GM23338 (cell line): ENCODE data around the gene EML1. TPM values are rescaled to one million over a fixed set of nuclear protein-coding genes. Genes with fewer than 3 reads are reported as not detected.

Experiments used
- ATAC-seq: fragments of 200-7000 bp; cut with Tn5 transposase; 3 replicates; pipeline ENCODE4 v1.9.1; 2020
- DNase-seq: peaks from one replicate; pipeline ENCODE4 v3.0.0-alpha.2; 2015; ENCODE audit warnings: low spot score
- H2AFZ ChIP-seq: fragments of 200-600 bp; sonication (generic); 2 replicates; pipeline ENCODE4 v1.8.0; 2016; ENCODE audit warnings: antibody characterized with exemption, mild to moderate bottlenecking, moderate library complexity
- H3F3A ChIP-seq: fragments of 200-600 bp; sonication (generic); replicated peaks from 2 replicates; pipeline ENCODE4 v1.8.0; 2017; ENCODE audit warnings: antibody characterized with exemption, mixed run types, low read depth
- H3K27ac ChIP-seq: fragments of 200-600 bp; sonication (generic); 2 replicates; pipeline ENCODE4 v1.6.1; 2016; ENCODE audit warnings: low read depth
- H3K27me3 ChIP-seq: fragments of 200-600 bp; sonication (generic); 2 replicates; pipeline ENCODE4 v1.8.0; 2016; ENCODE audit warnings: mild to moderate bottlenecking, mixed run types, moderate library complexity; ENCODE audit not compliant: insufficient read depth
- H3K36me3 ChIP-seq: fragments of 200-600 bp; sonication (generic); 2 replicates; pipeline ENCODE4 v1.8.0; 2016; ENCODE audit warnings: mild to moderate bottlenecking; ENCODE audit not compliant: insufficient read depth
- H3K4me1 ChIP-seq: fragments of 200-600 bp; sonication (generic); 2 replicates; pipeline ENCODE4 v1.8.0; 2016; ENCODE audit warnings: mild to moderate bottlenecking, moderate library complexity; ENCODE audit not compliant: insufficient read depth
- H3K4me2 ChIP-seq: fragments of 200-600 bp; sonication (generic); 2 replicates; pipeline ENCODE4 v1.7.1; 2017; ENCODE audit warnings: mixed run types
- H3K4me3 ChIP-seq: fragments of 200-600 bp; sonication (generic); 2 replicates; pipeline ENCODE4 v1.6.1; 2016; ENCODE audit warnings: mixed run types
- H3K79me2 ChIP-seq: fragments of 200-600 bp; sonication (generic); replicated peaks from 2 replicates; pipeline ENCODE4 v1.8.0; 2017; ENCODE audit warnings: mild to moderate bottlenecking; ENCODE audit not compliant: insufficient read depth
- H3K9me2 ChIP-seq: fragments of 200-600 bp; sonication (generic); 2 replicates; pipeline ENCODE4 v1.8.0; 2017; ENCODE audit not compliant: insufficient read depth
- H4K20me1 ChIP-seq: fragments of 200-600 bp; sonication (generic); replicated peaks from 2 replicates; pipeline ENCODE4 v1.8.0; 2017; ENCODE audit warnings: mild to moderate bottlenecking; ENCODE audit not compliant: insufficient read depth
- H3K27ac Mint-ChIP-seq: 2 replicates; pipeline ENCODE4 v1.8.0; 2020; ENCODE audit warnings: inconsistent platforms, mild to moderate bottlenecking, moderate library complexity, mixed read lengths
- H3K27me3 Mint-ChIP-seq: 3 replicates; pipeline ENCODE4 v1.8.0; 2022; ENCODE audit warnings: low read depth, mild to moderate bottlenecking, moderate library complexity, mixed read lengths, inconsistent platforms; ENCODE audit not compliant: insufficient read depth, poor library complexity
- H3K36me3 Mint-ChIP-seq: 3 replicates; pipeline ENCODE4 v1.8.0; 2021; ENCODE audit warnings: low read depth, mild to moderate bottlenecking, inconsistent platforms, moderate library complexity, mixed read lengths
- H3K4me1 Mint-ChIP-seq: 3 replicates; pipeline ENCODE4 v1.8.0; 2020; ENCODE audit warnings: mild to moderate bottlenecking, inconsistent platforms, mixed read lengths
- H3K4me3 Mint-ChIP-seq: 3 replicates; pipeline ENCODE4 v1.8.0; 2021; ENCODE audit warnings: moderate library complexity, mild to moderate bottlenecking, inconsistent platforms, mixed read lengths
- H3K9me3 Mint-ChIP-seq: 3 replicates; pipeline ENCODE4 v1.8.0; 2020; ENCODE audit warnings: moderate library complexity, mild to moderate bottlenecking, inconsistent platforms, mixed read lengths
- NANOG ChIP-seq: IDR thresholded peaks from 2 replicates; pipeline ENCODE4 v1.6.1; 2016; ENCODE audit warnings: antibody characterized with exemption, borderline replicate concordance
- ZNF114 ChIP-seq: fragments of 250-450 bp; sonication (Bioruptor Pico); IDR thresholded peaks from 2 replicates; pipeline ENCODE4 v1.5.0; 2020; ENCODE audit warnings: mild to moderate bottlenecking, moderate library complexity
- ZNF331 ChIP-seq: fragments of 250-450 bp; sonication (Bioruptor Pico); IDR thresholded peaks from 2 replicates; pipeline ENCODE4 v1.5.0; 2020; ENCODE audit warnings: low read depth, mild to moderate bottlenecking, moderate library complexity
- ZNF462 ChIP-seq: fragments of 250-450 bp; sonication (Bioruptor Pico); IDR thresholded peaks from 2 replicates; pipeline ENCODE4 v1.5.0; 2020; ENCODE audit warnings: mild to moderate bottlenecking, moderate library complexity
- polyA plus RNA-seq: library from polyadenylated mRNA; unstranded; fragments of >200 nt; fragmentation: Nextera tagmentation; extraction: Ambion mirVana; gene quantifications from 2 replicates; pipeline ENCODE4 v1.2.1, GENCODE V29; 2016
- total RNA-seq: library from RNA; depleted of rRNA; stranded (reverse); fragments of >200 nt; shearing (Covaris generic); gene quantifications from 2 replicates; pipeline ENCODE4 v1.2.3, GENCODE V29; 2014

Gene EML1
- total and polyA plus RNA-seq, 2 experiments from 2014 or later = 7.0 to 18.1 TPM

DNA sequence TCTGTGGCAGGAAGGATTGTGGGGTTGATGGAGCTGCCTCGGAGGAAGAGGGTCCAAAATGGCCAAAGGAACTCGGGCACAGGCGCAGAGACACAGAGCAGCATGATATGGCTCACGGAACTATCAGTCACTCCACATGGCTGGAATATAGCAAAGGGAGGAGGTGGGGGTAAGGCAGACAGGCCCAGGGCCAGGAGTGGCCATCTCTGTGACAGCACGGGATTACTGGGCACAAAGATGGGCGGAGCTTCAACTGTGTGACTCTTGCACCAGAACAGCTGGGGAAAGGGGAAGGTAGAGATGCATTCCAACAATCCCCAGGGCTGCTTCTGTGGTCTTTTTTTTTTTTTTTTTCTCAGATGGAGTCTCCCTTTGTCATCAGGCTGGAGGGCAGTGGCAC lies 24.8 kb upstream of the EML1 start (continued):
- TF ChIP-seq ZNF462 (CRISPR knock-in tag) (no peak), NANOG (no peak)

- H3K4me1 ChIP-seq = peaks cover 19% of the 10 kb centered on the region
- H3K4me2 ChIP-seq = no peak overlapping the region
- no peak overlapping the region for H3K27ac ChIP-seq
- no peak overlapping the region for H3K4me3 ChIP-seq
- H3K9me3 Mint-ChIP-seq = no peaks in the 10 kb centered on the region
- H3F3A ChIP-seq = no peaks in the 10 kb centered on the region
- H3K27me3 ChIP-seq = no peaks in the 10 kb centered on the region
- peaks cover 26% of the 10 kb centered on the region for H3K4me1 Mint-ChIP-seq
- H3K36me3 Mint-ChIP-seq = no peaks in the 10 kb centered on the region
- H4K20me1 ChIP-seq = no peaks in the 10 kb centered on the region
- no peaks in the 10 kb centered on the region for H3K9me2 ChIP-seq
- H3K79me2 ChIP-seq = no peaks in the 10 kb centered on the region
- peaks cover 14% of the 10 kb centered on the region for H3K27me3 Mint-ChIP-seq
- H3K27ac Mint-ChIP-seq = no peak overlapping the region
- H3K36me3 ChIP-seq = no peaks in the 10 kb centered on the region
- DNase-seq (no peak), ATAC-seq (no peak)
- TF ChIP-seq ZNF114 (CRISPR knock-in tag) = no peak
- H3K4me3 Mint-ChIP-seq = no peak overlapping the region
- no peak overlapping the region for H2AFZ ChIP-seq
Measured at GRCh38 chr14:99769123-99769522, 24.1 kb upstream of the EML1 start.

GRCh38 chr14:99769799-99770198 lies 23.4 kb upstream of the EML1 start:
- H3K27ac ChIP-seq = no peak overlapping the region
- Mint-ChIP-seq H3K9me3 (no peaks in the 10 kb centered on the region), H3K4me3 (no peak overlapping the region; the same call in 2 of the 3 replicates), H3K27ac (no peak overlapping the region), H3K4me1 (peaks cover 33% of the 10 kb centered on the region), H3K36me3 (no peaks in the 10 kb centered on the region), H3K27me3 (peaks cover 12% of the 10 kb centered on the region)
- no peak for TF ChIP-seq ZNF331 (CRISPR knock-in tag)
- H3K36me3 ChIP-seq = no peaks in the 10 kb centered on the region
- peaks cover under 1% of the 10 kb centered on the region; the same call in 1 of the 2 replicates for H3F3A ChIP-seq
- H3K27me3 ChIP-seq = no peaks in the 10 kb centered on the region
- ATAC-seq = no peak
- no peak overlapping the region for H3K4me2 ChIP-seq
- no peak overlapping the region for H2AFZ ChIP-seq
- no peak for DNase-seq
- H4K20me1 ChIP-seq = no peaks in the 10 kb centered on the region
- peaks cover 25% of the 10 kb centered on the region for H3K4me1 ChIP-seq
- no peaks in the 10 kb centered on the region for H3K79me2 ChIP-seq
- no peaks in the 10 kb centered on the region for H3K9me2 ChIP-seq
- H3K4me3 ChIP-seq = no peak overlapping the region
